A673 (cell line): ENCODE measurements around the gene ATP8B4. TPM values are rescaled to one million over a fixed set of nuclear protein-coding genes. Genes with fewer than 3 reads are reported as not detected.

Source experiments
- BruUV-seq: library from RNA; stranded (reverse); fragments of 400-500 nt; replicated peaks from 2 replicates; lab custom pipeline; 2021; lab: Mats Ljungman, UMichigan
- CTCF ChIA-PET: fragments of 300-600 bp; sonication (Branson Sonifier 250); formaldehyde crosslinking; loops from one replicate; lab custom pipeline; 2022; ENCODE audit warnings: antibody characterized with exemption; lab: Charles Lee
- POLR2A ChIA-PET: fragments of 300-600 bp; sonication (Branson Sonifier 250); formaldehyde crosslinking; loops from one replicate; lab custom pipeline; 2022; ENCODE audit warnings: antibody characterized with exemption; ENCODE audit not compliant: low non-redundant PET; lab: Charles Lee
- DNase-seq: peaks from one replicate; pipeline ENCODE4 v3.0.0-alpha.2; 2015; ENCODE audit warnings: low spot score
- H3K27ac ChIP-seq: fragments of 200-600 bp; sonication (generic); 2 replicates; pipeline ENCODE4 v1.5.1; 2016; ENCODE audit warnings: mixed run types, low read depth, mild to moderate bottlenecking, mixed read lengths, antibody characterized with exemption, low read length; ENCODE audit not compliant: poor library complexity, severe bottlenecking
- H3K27me3 ChIP-seq: fragments of 200-600 bp; sonication (generic); replicated peaks from 2 replicates; pipeline ENCODE4 v1.6.1; 2017; ENCODE audit warnings: mixed run types, low read depth, mild to moderate bottlenecking, mixed read lengths, antibody characterized with exemption, low read length; ENCODE audit not compliant: insufficient read depth, poor library complexity
- H3K36me3 ChIP-seq: fragments of 200-600 bp; sonication (generic); 2 replicates; pipeline ENCODE4 v1.6.1; 2016; ENCODE audit warnings: mixed run types, mild to moderate bottlenecking, mixed read lengths, antibody characterized with exemption, low read length; ENCODE audit not compliant: insufficient read depth, poor library complexity, severe bottlenecking
- H3K4me1 ChIP-seq: fragments of 200-600 bp; sonication (generic); 2 replicates; pipeline ENCODE4 v1.6.1; 2017; ENCODE audit warnings: mixed run types, mild to moderate bottlenecking, mixed read lengths, antibody characterized with exemption, low read length; ENCODE audit not compliant: insufficient read depth, poor library complexity, severe bottlenecking
- H3K4me3 ChIP-seq: fragments of 200-600 bp; sonication (generic); 2 replicates; pipeline ENCODE4 v1.5.1; 2016; ENCODE audit warnings: low read depth, mixed run types, mild to moderate bottlenecking, mixed read lengths, low read length; ENCODE audit not compliant: poor library complexity, severe bottlenecking
- H3K9me3 ChIP-seq: fragments of 200-600 bp; sonication (generic); 2 replicates; pipeline ENCODE4 v1.6.1; 2016; ENCODE audit warnings: mixed run types, low read depth, mild to moderate bottlenecking, mixed read lengths, antibody characterized with exemption, low read length; ENCODE audit not compliant: poor library complexity, severe bottlenecking
- EZH2 ChIP-seq: fragments of 200-600 bp; sonication (generic); IDR thresholded peaks from 2 replicates; pipeline ENCODE4 v1.6.1; 2017; ENCODE audit warnings: borderline replicate concordance, low read depth, mild to moderate bottlenecking, mixed read lengths, antibody characterized with exemption, low read length; ENCODE audit not compliant: poor library complexity, severe bottlenecking
- intact Hi-C: fragments of 100-400 bp; cut with micrococcal nuclease; formaldehyde crosslinking; loops from one replicate; pipeline ENCODE4 v1.10.0; 2022; ENCODE audit not compliant: unreplicated experiment
- total RNA-seq: library from RNA; stranded (reverse); gene quantifications from 2 replicates; pipeline ENCODE4 v1.2.3, GENCODE V29; 2021
- TF ChIP-seq, protein P1 (sequence below): fragments of 300-800, 200-600 bp; sonication (generic); conservative IDR thresholded peaks from 2 replicates; pipeline ENCODE4 v1.5.1; 2017; ENCODE audit warnings: low read depth, mild to moderate bottlenecking, antibody characterized with exemption, low read length, moderate library complexity, mixed read lengths

ATP8B4 gene
- total RNA-seq, 1 experiment from 2014 or later: 0.30 TPM

DNA sequence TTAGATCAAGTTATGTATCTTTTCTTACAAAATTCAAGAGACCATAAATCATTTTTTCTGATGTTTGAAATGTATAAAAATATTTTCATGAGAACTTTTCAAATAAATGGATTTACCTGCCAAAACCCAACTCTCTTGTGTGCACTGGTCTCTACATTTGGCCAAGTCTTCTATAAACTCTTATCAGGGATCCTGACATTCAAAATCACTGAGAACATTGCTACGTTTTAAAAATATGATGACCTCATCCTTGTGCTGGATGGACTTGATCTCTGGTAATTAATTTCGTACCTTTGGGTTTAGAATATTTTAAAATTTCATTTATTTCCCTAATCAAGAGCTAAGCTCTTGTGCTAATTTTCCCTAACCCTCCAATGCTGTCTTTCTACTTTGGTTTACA lies 127.4 kb downstream of the ATP8B4 start:
- no TSS peak for BruUV-seq
- TF ChIP-seq, protein P1, sequence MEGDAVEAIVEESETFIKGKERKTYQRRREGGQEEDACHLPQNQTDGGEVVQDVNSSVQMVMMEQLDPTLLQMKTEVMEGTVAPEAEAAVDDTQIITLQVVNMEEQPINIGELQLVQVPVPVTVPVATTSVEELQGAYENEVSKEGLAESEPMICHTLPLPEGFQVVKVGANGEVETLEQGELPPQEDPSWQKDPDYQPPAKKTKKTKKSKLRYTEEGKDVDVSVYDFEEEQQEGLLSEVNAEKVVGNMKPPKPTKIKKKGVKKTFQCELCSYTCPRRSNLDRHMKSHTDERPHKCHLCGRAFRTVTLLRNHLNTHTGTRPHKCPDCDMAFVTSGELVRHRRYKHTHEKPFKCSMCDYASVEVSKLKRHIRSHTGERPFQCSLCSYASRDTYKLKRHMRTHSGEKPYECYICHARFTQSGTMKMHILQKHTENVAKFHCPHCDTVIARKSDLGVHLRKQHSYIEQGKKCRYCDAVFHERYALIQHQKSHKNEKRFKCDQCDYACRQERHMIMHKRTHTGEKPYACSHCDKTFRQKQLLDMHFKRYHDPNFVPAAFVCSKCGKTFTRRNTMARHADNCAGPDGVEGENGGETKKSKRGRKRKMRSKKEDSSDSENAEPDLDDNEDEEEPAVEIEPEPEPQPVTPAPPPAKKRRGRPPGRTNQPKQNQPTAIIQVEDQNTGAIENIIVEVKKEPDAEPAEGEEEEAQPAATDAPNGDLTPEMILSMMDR: no peak
- no peak for TF ChIP-seq EZH2
- H3K27me3 ChIP-seq: no peaks in the 10 kb centered on the region
- no peaks in the 10 kb centered on the region for H3K36me3 ChIP-seq
- no peak overlapping the region for H3K27ac ChIP-seq
- no peaks in the 10 kb centered on the region for H3K9me3 ChIP-seq
- H3K4me1 ChIP-seq: no peaks in the 10 kb centered on the region
- no peak overlapping the region for H3K4me3 ChIP-seq
- DNase-seq: no peak
- intact Hi-C loops: no loop called here
- CTCF ChIA-PET: no interaction called here
- POLR2A ChIA-PET: no interaction called here

DNA sequence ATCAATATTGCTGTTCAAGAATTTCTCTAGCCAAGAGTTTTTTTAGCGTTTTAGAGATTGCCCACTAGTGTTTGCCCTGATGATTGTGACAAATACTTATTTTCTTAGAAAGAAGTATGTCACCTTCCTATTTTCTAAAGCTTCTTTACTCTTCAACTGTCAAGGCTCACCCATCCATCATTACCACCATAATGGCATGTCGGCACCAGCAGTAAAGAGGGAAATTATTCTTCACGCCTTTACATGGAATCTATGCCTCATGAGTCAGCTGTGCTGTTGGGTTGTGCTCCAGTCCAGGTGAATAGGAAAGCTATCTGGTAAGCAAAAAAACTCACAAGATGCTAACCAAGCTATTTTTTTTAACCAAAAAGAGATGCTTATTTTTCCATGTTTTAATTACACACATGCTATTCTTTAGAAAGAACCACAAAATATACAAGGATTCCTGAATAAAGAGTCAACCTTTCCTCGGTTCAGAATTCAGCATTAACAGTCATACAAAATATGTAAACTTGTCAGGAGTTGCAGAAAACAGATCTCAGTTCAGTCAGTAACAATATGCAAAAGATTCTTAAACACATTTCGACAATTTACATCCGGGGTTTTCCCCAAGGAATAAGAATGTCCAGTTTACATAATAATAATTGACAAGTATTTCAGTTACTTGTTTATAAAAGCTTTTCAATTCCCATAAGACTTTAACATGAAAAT lies 128.0 kb downstream of the ATP8B4 start:
- Histone ChIP-seq H3K36me3 (no peaks in the 10 kb centered on the region), H3K4me3 (no peak overlapping the region), H3K9me3 (no peaks in the 10 kb centered on the region), H3K27me3 (no peaks in the 10 kb centered on the region), H3K4me1 (no peaks in the 10 kb centered on the region), H3K27ac (no peak overlapping the region)
- BruUV-seq: no TSS peak
- no peak for DNase-seq
- ChIA-PET POLR2A (no interaction called here), CTCF (no interaction called here)
- TF ChIP-seq, protein P1: no peak
- intact Hi-C loops: no loop called here

GRCh38 chr15:49989498-49989897 lies 129.5 kb downstream of the ATP8B4 start:
- Histone ChIP-seq H3K27me3 (no peaks in the 10 kb centered on the region), H3K36me3 (no peaks in the 10 kb centered on the region), H3K27ac (no peak overlapping the region), H3K9me3 (no peaks in the 10 kb centered on the region), H3K4me1 (no peaks in the 10 kb centered on the region), H3K4me3 (no peak overlapping the region)
- no TSS peak for BruUV-seq
- POLR2A ChIA-PET: no interaction called here
- TF ChIP-seq, protein P1: no peak
- no peak for TF ChIP-seq EZH2
- intact Hi-C loops: no loop called here
- CTCF ChIA-PET: interaction anchor here (0.6 kb wide), 1 partner anchor 71 kb away, joined by 3 read pairs; no protein-coding TSS in a partner anchor
- DNase-seq: no peak
